HG03460 (cell line): ENCODE data around the gene M6PR.
"Not testable (repeated sequence)": the region's sequence is repeated elsewhere in the genome, so short reads cannot be mapped to it uniquely, and the experiment has no call there.

Experiments
- ATAC-seq: cut with Tn5 transposase; IDR thresholded peaks from one replicate; pipeline ENCODE4 v1.9.1; 2021; ENCODE audit not compliant: unreplicated experiment

The M6PR gene

DNA sequence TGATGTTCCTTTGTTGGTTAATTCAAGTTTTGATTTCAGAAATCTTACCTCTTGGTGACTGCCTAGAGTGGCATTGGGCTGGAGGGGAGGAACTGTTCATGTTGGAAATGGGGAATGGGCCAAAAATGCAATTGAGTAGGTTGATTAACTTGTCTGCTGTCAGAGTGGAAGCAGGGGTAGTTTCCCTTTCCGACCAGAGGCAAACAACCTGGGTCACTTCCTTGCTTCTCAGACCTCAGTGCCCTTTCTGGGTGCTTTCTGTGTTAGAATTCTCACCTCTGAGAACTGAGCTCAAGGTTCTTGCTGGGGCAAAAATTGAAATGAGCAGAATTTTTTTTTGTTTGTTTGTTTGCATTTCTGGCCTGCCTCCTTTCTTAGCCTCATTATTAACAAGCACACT, 2.3 kb upstream of the M6PR start:
- ATAC-seq, result no peak

DNA sequence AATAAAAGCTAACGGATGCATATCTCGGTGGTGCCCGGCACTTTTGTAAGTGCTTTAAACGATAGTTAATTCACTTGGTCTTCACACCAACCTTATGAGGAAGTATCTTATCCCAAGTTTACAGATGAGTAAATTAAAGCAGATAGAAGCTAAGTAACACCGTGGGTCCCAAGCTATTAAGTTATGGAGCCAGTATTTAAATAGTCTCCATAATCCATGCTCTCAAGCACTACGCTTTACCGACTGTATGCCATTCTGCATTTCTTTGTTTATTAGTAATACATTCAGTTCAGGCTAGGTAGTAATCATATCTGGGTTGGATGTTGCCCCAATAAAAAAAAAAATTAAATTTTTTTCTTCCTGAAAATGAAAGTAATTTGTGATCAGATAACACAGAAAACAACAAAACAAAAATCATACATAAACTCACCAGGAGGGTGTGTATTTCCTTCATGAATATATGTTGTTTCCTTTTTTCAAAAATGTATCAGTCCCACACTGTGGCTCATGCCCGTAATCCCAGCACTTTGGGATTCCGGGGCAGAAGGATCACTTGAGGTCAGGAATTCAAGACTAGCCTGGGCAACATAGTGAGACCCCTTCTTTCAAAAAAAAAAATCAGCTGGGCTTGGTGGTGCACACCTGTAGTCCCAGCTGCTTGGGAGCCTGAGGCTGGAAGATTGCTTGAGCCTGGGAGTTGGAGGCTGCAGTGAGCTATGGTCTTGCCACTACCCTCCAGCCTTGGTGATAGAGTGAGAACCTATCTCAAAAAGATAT, 1.4 kb upstream of the M6PR start:
- no peak for ATAC-seq

- ATAC-seq, result no peak
These were observed 729 bp upstream of the M6PR start for GRCh38 chr12:8950221-8950527.

DNA sequence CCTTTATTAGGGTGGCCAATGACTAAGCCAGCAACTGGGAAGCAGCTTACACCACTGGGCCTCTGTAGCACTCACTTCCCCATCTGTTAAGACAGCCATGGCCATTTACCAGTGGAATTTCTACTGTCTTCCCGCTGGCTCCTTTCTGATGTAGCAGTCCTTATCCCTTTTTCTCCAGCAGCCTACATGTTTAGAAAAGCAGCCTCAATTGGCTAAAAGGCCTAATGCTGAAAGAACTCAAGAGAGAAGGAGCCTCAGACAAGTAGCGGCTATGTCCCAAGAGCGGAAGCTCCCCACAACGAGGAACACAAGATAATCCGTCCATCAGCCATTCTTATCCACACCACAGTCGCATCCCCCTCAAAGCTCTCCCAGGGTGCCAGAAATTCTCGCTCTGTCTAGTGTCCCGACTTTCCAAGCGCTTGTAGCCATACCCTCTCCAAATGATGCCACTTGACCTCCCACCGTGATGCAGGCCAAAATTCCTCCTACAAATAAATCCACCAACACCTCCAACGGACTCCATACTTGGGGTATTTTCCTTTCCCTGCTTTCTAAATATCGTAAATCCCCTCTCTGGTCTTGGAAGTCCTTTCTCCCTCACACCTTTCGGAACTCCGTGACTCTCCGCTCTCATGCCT, 624 bp downstream of the M6PR start:
- ATAC-seq, result no peak

DNA sequence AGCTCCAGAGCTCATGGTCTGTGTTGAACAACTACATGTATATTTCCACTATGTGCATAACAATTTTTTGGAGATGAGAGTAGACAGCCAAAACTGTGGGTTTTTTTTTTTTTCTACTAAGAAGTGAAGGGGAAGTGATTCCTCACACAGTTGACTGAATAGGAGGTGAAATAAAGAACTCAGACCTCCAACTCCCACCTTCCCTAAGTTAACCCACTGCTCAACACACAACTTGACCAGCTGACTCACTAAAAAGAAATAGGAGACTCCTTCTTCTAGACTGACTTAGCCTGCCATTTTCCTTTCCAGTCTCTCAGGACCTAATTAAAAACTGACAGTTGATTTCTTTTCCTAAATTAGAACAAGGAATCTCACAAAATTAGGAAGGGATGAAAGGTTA, 1.7 kb downstream of the M6PR start:
- ATAC-seq, result no peak

DNA sequence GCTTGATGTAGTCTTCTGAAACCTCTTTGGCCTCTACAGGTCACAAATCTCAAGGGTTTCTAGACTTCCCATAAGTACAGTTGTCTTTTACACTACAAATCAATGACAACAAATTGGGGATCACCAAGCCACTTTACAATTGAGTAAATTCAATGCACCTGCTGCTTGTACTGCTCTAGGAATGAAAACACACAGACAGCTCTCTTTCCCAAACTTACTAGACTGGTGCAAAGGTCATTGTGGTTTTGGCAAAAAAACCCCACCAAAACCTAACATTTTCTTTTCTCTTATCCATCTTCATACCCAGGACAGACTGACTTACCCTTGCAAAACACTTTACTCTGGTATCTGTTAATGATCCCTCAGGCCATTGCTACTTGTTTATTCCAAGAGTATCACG, 2.7 kb downstream of the M6PR start:
- no peak for ATAC-seq

GRCh38 chr12:8943565-8944186, 5.8 kb downstream of the M6PR start:
- no peak for ATAC-seq

- ATAC-seq, result no peak
These were observed 7.6 kb downstream of the M6PR start for GRCh38 chr12:8941691-8942478.

- not testable (repeated sequence) for ATAC-seq
These were observed 11.5 kb downstream of the M6PR start for GRCh38 chr12:8937842-8938442.

GRCh38 chr12:8936735-8937134, 12.7 kb downstream of the M6PR start:
- ATAC-seq, result no peak

GRCh38 chr12:8934080-8934479, 15.4 kb downstream of the M6PR start:
- ATAC-seq, result not testable (repeated sequence)

GRCh38 chr12:8932464-8932863, 17.0 kb downstream of the M6PR start:
- ATAC-seq, result not testable (repeated sequence)

DNA sequence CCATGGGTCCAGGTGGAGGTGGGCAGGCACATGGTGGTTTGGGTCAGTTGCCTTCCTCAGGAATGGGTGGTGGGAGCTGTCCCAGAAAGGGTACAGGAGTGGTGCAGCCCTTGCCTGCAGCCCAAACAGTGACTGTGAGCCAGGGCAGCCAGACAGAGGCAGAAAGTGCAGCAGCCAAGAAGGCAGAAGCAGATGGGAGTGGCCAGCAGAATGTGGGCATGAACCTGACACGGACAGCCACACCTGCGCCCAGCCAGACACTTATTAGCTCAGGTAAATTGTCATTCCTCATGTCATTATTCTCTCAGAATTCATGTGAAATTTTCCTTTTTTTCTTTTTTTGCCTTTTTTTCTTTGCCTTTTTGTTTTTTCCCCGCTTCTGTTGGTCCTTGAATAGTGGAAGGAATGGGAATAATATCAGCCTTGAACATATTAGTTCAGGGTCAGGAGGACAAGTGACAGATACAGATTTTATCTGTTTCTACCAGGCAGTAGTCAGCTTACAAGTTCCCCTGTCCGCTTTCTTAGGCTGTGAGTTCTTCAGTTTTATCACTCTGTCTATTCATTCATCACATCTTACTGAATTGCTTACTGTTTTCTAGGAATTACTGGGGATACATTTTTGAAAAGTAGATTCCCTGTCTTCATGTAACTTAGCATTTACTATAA, 18.7 kb downstream of the M6PR start:
- ATAC-seq, result not testable (repeated sequence)

DNA sequence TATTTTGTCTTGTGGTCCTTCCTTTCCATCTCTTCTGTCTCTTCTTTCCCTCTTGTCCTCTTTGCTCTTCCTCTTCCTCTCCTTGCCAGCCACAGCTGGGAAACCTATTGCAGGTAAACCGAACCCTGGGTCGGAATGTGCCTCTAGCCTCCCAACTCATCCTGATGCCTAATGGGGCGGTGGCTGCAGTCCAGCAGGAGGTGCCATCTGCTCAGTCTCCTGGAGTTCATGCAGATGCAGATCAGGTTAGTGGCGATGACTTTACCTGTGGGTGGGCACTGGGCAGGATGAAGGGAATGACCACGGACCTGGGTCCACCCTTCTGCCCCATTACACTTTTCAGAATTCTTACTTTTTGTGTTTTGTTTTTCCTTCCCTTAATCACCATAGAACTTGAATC, 26.9 kb downstream of the M6PR start:
- ATAC-seq, result no peak

DNA sequence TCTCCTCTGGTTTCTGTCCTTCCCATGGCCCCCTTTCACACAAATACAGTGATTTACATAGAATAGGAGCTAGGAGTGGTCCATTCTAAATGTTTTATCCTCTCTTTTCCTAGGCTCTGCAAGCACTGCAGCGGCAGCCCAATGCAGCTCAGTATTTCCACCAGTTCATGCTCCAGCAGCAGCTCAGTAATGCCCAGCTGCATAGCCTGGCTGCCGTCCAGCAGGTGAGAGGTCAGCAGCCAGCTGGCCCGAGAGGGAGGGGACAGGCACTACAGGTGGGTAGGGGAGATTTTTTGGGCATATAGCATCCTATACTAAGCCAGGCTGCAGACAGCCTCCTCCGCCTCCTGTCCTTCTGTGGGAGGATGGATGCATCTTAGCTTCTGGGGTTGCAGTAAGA, 29.8 kb downstream of the M6PR start:
- not testable (repeated sequence) for ATAC-seq

GRCh38 chr12:8917751-8918150, 31.7 kb downstream of the M6PR start:
- ATAC-seq, result no peak

- no peak for ATAC-seq
These were observed 32.4 kb downstream of the M6PR start for GRCh38 chr12:8917031-8917430.

DNA sequence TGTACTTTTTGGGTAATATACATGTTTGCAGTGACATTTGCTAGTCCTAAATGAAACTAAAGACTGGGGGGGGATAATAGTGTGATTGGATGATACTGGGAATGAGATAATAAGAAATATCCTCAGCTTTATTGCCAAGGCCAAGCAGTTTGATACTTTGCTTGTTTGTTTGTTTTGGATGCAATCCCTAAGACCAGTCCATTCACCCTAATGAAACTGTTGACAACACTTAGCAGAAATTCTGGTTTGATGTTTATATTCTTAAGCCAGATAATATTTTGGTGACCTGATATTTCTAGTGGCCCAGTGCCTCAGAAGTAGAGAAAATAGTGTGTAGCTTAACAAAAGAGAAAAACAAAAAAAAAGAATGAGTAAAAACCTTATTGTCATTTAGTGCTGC, 33.3 kb downstream of the M6PR start:
- no peak for ATAC-seq

- peak; percentile 73 for ATAC-seq
These were observed 34.5 kb downstream of the M6PR start for GRCh38 chr12:8914716-8915526.
